GM13976 (cell line): ENCODE measurements around the gene TRAF2.
A peak's percentile ranks its signal among the peaks of the same experiment; 100 is the strongest.

Source experiments
- DNase-seq: peaks from one replicate; pipeline ENCODE4 v3.0.0; 2012; ENCODE audit warnings: low spot score
- CTCF ChIP-seq: IDR thresholded peaks from 2 replicates; pipeline ENCODE4 v1.5.1; 2012; ENCODE audit warnings: borderline replicate concordance, mild to moderate bottlenecking; ENCODE audit not compliant: insufficient read depth; ENCODE audit errors: extremely low read depth, missing control alignments, control extremely low read depth
- in situ Hi-C: fragments of 300-500 bp; cut with MboI; formaldehyde crosslinking; loops from one replicate; pipeline ENCODE4 v1.12.0; 2022; ENCODE audit warnings: low sequenced_read_pairs, mixed read lengths, inconsistent platforms; ENCODE audit not compliant: unreplicated experiment

Gene TRAF2

GRCh38 chr9:136848393-136849037 is 37.8 kb upstream of the TRAF2 start:
- no peak for TF ChIP-seq CTCF
- peak; percentile 80 for DNase-seq
- in situ Hi-C loops = no loop called here

GRCh38 chr9:136849038-136849959 is 37.0 kb upstream of the TRAF2 start, which contains the start of gene PHPT1:
Gene PHPT1, plus strand, starts transcription at chr9:136849409. Its CDS starts 22 bp downstream, at chr9:136849431.
- TF ChIP-seq CTCF = no peak
- in situ Hi-C loops = no loop called here
- peak; percentile 100 for DNase-seq

DNA sequence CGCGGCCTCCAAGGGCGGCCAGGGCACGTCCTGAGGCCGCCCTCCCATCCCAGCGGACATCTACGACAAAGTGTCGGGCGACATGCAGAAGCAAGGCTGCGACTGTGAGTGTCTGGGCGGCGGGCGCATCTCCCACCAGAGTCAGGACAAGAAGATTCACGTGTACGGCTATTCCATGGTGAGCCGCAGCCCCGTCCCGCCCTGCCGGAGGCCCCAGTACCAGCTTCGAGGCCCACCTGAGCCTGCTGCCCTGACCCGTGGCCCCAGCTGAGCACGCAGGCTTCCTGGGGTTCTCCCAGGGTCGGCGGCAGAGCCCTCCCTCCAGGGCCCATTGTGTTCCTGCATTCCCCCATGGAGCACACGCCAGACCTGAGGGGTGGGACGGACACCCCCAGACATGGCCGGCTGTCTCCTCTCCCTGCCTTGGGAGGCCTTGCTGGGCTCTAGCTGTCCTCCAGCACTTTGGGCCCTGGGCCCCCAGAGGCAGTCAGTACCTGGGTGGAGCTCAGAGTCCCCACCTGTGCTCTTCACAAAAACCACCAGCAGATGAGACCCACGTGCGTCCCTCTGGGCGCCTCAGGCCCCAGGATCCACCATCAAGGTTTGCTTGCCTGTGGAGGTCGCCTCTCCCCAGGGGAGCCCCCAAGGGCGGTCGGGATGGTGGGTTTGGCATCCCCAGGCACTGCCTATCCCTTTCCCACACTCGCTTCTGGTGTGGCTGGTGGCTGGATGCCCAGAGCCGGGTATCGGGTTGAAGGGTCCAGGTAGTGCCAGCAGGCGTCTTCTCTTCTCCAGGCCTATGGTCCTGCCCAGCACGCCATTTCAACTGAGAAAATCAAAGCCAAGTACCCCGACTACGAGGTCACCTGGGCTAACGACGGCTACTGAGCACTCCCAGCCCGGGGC is 36.1 kb upstream of the TRAF2 start:
- in situ Hi-C loops = no loop called here
- no peak for TF ChIP-seq CTCF
- DNase-seq = no peak

- in situ Hi-C loops = no loop called here
- no peak for DNase-seq
- no peak for TF ChIP-seq CTCF
Measured at GRCh38 chr9:136850866-136851775, 35.2 kb upstream of the TRAF2 start.

DNA sequence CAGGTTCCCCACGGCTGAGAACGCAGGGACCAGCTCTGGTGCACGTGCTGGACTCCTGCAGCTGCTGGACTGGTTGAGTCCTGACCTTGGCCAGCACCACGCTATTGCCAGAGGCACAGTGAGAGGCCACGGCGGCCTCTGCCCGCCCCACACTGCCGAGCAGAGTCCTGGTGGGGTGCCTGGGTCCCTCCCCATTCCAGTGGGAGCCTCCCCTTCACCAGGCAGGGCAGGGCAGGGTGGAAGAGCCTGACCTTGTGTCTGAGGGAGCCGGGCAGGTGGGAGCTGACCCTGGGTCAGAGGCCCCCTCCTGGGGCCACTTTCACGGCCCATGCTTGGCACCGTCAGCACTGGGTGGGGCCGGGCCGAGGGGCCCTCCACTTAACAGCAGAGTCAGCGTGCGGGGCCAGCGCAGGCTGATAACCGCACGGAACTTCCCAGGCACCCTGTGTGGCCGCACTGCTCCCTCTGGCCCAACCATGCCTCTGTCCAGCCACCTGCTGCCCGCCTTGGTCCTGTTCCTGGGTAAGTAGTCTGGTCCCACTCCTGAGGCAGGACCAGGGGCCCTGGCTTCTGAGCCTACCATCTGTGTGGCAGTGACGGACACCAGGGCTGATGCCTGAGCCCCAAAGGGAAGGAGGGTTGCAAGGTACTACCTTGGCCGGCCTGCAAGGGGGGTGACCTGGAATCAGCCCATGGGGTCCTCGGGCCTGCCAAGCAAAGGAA is 34.2 kb upstream of the TRAF2 start, which contains the start of gene MAMDC4:
Gene MAMDC4, plus strand, starts transcription at position 406 of the 723 bp plus-strand sequence. Its CDS starts 71 bp downstream, at position 477.
- in situ Hi-C loops = no loop called here
- no peak for TF ChIP-seq CTCF
- no peak for DNase-seq
